ENCODE data around the gene EMILIN2.

EMILIN2 gene

DNA sequence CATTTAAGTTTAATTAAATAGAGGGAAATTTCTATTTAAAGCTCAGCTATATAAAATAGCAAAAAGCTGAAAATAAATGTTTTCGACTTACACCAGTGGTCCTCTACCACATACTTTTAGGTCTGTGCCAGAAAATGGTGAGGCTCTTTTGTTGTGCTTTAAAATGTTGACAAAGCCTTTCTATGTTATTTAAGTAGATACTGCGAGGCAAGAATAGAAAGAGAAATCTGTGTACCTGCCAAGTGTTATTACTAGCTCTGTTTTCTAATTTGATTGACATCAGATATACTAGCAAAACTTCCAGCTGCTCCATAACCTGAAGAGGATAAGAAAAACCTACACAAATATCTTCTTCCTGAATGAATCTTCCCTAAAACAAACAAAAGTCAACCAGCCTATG is 112.5 kb downstream of the EMILIN2 start:
- DNase-seq = no peak

DNA sequence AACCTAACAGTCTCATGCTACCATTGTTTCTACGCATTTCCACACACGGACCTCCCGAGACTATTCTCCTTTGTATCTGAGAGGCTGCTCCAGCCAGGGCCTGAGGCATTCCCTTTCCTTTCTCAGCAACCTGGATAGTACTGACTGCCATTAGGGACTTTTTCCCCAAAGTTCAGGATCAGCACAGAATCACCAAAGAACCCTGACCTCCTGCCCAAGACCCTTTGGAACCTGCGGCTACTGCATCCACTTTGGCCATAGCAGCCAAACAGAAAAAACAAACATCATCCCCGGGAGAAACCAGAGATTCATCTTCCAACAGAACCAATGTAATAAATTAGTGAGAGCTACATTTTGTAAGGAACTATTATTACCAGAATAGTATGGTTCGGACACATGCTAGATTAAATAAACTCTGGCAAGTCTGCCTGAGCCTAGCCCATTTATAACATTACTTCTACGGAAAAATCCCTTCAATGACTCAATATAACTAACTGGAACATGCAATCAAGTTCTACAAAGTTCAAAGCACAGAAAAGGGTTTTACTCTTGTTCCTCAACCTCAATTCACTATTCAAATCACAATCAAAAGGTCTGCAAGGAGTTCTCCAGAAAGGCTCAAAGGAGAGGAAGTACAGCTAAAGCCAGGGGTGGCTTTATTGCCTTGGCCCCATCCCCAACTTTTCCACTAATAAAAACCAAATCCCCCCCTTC is 114.3 kb downstream of the EMILIN2 start:
- DNase-seq = no peak

DNA sequence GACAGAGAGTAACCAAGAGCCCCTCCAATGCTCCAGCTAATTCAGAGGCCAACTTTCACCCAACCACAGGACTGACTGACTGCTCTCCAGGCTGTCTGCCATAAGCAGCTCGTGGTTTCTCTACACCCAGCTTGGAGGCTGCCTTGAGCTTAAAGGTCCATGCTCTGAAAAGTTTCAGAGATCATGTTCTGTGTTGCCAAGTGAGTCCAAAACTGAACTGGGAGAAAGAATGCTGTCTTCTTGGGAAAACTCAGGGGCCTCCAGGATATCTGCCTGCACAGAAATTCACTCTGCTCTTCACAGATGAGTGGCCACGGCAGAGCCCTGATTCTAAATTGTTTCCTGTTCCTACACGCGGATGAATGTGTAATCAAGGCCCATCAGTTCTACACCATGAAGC is 115.0 kb downstream of the EMILIN2 start:
- DNase-seq = peak; percentile 40

DNA sequence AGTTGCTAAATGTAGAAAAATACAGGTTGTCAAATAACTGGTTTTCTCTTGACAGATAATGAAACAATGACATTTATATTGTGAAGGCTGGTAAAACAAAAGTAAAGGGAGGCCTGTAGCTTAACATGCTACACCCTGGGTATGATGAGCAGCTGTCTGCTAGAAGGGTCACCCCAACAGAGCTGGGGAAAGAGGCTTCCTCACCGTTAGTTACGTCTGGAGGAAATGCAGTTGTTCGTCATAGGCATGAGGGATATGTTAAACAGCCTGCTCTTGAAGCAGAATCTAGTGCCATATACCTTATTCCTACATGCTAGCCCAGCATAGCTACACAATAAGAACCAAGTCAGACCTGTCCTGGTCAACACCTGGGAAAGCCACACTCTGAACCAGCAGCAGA is 116.2 kb downstream of the EMILIN2 start:
- peak; percentile 66 for DNase-seq

DNA sequence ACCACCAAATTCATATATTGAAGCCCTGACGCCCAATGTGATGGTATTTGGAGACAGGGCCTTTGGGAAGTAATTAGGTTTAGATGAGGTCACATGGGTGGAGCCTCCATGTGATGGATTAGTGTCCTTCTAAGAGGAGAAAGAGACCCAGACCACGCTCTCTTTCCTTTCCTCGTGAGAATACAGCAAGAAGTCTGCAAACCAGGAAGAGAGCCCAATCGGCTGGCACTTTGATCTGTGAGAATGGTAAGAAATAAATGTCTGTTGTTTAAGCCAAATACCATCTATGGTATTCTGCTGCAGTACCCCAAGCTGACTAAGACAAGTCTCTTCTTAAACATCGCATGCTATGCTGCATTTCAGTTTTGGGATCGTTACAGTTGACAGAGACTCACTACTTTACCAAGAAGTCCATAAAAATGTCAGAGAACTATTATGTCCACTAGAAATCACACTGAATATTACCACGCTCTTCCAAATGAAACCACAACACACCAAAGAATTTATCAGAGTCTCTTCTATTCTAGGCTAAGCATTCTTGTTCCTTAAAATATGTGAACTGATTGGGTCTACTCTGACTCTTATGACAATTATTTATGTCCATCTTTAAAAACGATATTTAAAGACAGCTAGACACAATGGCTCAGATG is 117.7 kb downstream of the EMILIN2 start:
- peak; percentile 65 for DNase-seq

Data from CD4-positive, alpha-beta T cell treated with Interleukin-17A for 4 hours (primary cell).